Fibroblast of lung (primary cell): ENCODE measurements around the gene CSH2.

ENCODE experiments used
- CTCF ChIP-seq, 2 donors: IDR thresholded peaks in 1 of 2; conservative IDR thresholded peaks in 1 of 2; 1 replicate in 1 of 2; 2 replicates in 1 of 2; pipeline ENCODE4 v1.5.1; 2011 to 2012; ENCODE audit warnings: low read length in 2 of 2, control low read depth in 1 of 2, inconsistent platforms in 1 of 2, low read depth in 1 of 2, mild to moderate bottlenecking in 1 of 2
- EZH2 ChIP-seq: IDR thresholded peaks from 2 replicates; pipeline ENCODE4 v1.5.1; 2012; ENCODE audit warnings: low read length, control low read depth, mild to moderate bottlenecking; ENCODE audit errors: missing control alignments

DNA sequence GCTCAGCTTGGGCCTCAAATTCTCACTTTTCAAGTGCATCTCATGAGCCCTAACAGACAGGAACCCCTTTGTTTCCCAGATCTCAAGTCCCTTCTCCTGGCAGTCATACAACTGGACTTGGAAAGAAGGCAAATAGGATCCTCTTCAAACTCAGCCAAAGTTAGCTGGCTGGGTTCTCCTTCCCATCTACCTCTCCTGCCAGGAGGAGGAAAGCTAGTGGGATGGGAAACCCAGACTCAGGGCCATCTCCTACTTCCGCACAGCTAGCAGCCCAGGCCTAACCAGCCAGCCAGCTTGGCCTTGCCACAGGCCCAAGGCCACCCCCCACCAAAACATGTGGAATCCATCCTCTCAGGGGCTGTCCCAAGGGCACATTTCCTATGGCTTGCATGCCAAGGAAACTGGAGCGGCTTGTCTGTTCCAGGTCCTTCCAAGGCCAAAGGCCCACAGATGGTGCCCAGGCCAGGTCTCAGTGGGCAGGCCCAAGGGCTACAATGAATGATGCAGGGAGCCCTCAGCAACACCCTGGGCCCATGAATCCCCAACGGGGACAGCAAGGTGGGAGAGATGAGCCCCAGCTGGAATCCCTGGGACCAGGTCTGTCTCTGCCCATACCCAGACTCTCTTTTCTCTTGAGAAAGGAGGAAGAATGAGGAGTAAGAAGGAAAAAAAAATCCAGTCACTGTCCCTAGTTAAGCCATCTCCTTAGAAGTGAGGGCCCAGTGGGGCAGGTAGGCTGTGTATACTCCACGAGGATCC, 32.7 kb downstream of the CSH2 start:
- TF ChIP-seq EZH2 (no peak), CTCF (conservative IDR thresholded peaks at IDR 0.05 in 1 of 2, IDR thresholded peaks at IDR 0.05 in 1 of 2; ENCODE audit: low read depth in 1 of 2, low read length in 2 of 2) (no peak)
